Measurements from ENCODE around the gene LBR. TPM values are rescaled to one million over a fixed set of nuclear protein-coding genes. Genes with fewer than 3 reads are reported as not detected.
A peak's percentile ranks its signal among the peaks of the same experiment; 100 is the strongest.

Gene LBR
- total RNA-seq, 1 experiment from 2014 or later = 106 TPM

DNA sequence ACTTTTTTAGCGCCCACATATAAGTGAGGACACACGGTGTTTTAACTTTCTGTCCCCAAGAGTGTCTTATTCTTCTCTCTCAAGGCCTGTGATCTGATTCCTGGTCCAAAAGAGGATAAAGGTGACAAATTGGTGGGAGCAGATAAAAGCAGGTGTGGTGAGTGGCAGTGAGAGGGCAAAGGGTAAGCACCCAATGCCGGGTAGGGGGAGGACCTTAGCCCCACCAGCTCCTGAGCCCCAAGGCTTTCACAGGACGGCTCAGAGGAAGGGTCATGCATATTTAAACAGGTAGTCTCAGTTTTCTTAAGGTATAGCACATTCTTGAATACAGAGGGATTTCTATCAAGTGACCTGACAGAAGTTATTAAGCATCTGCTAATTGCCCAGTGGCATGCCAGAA is 19.6 kb downstream of the LBR start:
- H3K27me3 Mint-ChIP-seq (ENCODE audit: insufficient read depth, unreplicated experiment) = no peaks in the 10 kb centered on the region
- intact Hi-C loops (cut with micrococcal nuclease) = no loop called here
- ChIA-PET CTCF (interaction anchor here (0.6 to 4.5 kb wide), 6 partner anchors 11 to 1910 kb away, joined by 3 to 21 read pairs (median 3); partner anchors contain the start of gene CDC42BPA), POLR2A (interaction anchor here (1.5 to 2.4 kb wide), 5 partner anchors 11 to 27 kb away, joined by 3 to 8 read pairs (median 5); partner anchors contain the start of gene LBR)
- no peak overlapping the region for H3K4me3 Mint-ChIP-seq (ENCODE audit: unreplicated experiment)
- H3K36me3 Mint-ChIP-seq (ENCODE audit: insufficient read depth, unreplicated experiment) = peaks cover 70% of the 10 kb centered on the region
- no peaks in the 10 kb centered on the region for H3K4me1 Mint-ChIP-seq (ENCODE audit: insufficient read depth, unreplicated experiment)
- no peaks in the 10 kb centered on the region for H3K9me3 Mint-ChIP-seq (ENCODE audit: unreplicated experiment)
- no peak for DNase-seq (ENCODE audit: unreplicated experiment)
- no TSS peak for BruUV-seq (replicated peaks)
- no peak overlapping the region for H3K27ac Mint-ChIP-seq (ENCODE audit: low read depth, unreplicated experiment)
- TF ChIP-seq, protein P1, sequence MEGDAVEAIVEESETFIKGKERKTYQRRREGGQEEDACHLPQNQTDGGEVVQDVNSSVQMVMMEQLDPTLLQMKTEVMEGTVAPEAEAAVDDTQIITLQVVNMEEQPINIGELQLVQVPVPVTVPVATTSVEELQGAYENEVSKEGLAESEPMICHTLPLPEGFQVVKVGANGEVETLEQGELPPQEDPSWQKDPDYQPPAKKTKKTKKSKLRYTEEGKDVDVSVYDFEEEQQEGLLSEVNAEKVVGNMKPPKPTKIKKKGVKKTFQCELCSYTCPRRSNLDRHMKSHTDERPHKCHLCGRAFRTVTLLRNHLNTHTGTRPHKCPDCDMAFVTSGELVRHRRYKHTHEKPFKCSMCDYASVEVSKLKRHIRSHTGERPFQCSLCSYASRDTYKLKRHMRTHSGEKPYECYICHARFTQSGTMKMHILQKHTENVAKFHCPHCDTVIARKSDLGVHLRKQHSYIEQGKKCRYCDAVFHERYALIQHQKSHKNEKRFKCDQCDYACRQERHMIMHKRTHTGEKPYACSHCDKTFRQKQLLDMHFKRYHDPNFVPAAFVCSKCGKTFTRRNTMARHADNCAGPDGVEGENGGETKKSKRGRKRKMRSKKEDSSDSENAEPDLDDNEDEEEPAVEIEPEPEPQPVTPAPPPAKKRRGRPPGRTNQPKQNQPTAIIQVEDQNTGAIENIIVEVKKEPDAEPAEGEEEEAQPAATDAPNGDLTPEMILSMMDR (IDR thresholded peaks at IDR 0.05; ENCODE audit: unreplicated experiment) = no peak

DNA sequence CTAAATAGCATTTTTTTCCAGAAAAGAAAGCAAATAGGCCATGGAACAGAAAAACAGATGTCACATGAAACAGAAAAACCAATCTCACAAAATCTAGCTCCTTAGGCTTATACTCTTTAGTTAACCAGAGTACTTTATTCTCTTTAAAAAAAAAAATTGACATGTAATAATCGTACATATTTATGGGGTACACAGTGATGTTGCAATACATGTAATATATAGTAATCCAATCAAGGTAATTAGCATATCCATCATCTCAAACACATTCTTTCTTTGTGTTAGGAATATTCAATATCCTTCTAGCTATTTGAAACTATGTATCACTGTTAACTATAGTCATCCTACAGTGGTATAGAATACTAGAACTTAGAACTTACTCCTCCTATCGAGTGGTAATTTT is 20.1 kb downstream of the LBR start:
- no TSS peak for BruUV-seq (replicated peaks)
- Mint-ChIP-seq H3K4me3 (ENCODE audit: unreplicated experiment) (no peak overlapping the region), H3K27me3 (ENCODE audit: insufficient read depth, unreplicated experiment) (no peaks in the 10 kb centered on the region), H3K36me3 (ENCODE audit: insufficient read depth, unreplicated experiment) (peaks cover 70% of the 10 kb centered on the region), H3K4me1 (ENCODE audit: insufficient read depth, unreplicated experiment) (no peaks in the 10 kb centered on the region), H3K9me3 (ENCODE audit: unreplicated experiment) (no peaks in the 10 kb centered on the region), H3K27ac (ENCODE audit: low read depth, unreplicated experiment) (no peak overlapping the region)
- ChIA-PET CTCF (interaction anchor here (1.0 to 4.5 kb wide), 5 partner anchors 9 to 88 kb away, joined by 3 to 21 read pairs (median 4); no protein-coding TSS in a partner anchor), POLR2A (interaction anchor here (1.5 to 2.4 kb wide), 3 partner anchors 11 to 26 kb away, joined by 3 to 5 read pairs (median 4); no protein-coding TSS in a partner anchor)
- DNase-seq (ENCODE audit: unreplicated experiment) = no peak
- TF ChIP-seq, protein P1 (IDR thresholded peaks at IDR 0.05; ENCODE audit: unreplicated experiment) = no peak
- intact Hi-C loops (cut with micrococcal nuclease) = no loop called here

DNA sequence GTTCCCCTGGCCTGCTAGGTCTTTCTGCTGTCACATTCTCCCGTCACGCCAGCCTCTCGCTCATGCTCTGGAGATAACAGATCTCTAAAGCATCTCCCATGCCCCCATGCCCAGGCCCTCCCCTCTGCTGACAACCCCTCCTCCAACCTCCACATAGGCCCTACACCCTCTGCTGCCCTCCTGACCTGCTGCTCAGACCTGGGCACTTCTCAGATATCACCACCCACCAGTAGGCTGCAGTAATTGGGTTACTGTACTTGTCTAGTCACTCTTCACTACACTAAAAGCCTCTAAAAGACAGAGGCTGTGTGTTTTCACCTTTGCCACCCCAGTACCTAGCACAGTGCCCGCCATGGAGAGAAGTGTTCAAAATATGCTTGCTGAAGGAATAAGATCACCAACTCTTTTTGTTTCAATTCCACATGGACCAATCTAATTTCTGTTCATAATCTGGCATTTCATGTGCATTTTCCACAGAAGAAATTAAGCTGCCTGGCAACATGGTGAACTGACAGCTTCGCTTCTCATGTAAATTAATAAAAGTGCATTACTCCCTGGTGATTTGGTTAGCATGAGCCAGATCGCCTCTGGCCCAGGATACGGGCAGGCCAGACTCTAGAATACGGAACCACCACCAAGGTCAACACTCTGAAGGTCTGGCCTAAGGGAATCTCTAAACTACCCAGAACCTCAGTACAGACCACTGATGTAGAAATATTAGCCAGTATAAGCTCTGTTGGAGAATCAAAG is 20.7 kb downstream of the LBR start:
- CTCF ChIA-PET = interaction anchor here (0.6 to 4.5 kb wide), 6 partner anchors 9 to 553 kb away, joined by 3 to 21 read pairs (median 4); no protein-coding TSS in a partner anchor
- TF ChIP-seq, protein P1 (IDR thresholded peaks at IDR 0.05; ENCODE audit: unreplicated experiment) = no peak

DNA sequence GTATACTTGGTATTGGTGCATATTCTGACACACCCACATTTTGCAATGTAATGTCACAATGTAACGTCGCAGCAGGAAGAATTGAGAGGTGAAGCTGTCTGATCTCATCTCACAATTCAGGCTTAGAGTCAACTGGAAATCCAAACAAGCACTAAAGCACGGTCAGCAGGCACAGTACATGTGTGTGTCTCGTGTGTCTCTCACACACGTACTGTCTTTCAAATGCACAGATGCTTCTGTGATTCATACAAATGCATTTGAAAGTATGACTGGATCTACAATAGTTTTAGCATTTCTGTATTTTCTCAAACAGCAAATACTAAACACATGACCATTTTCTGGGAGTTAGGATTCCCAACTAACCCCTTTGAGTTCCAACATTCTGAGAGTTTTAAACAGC is 26.9 kb downstream of the LBR start:
- intact Hi-C loops (cut with micrococcal nuclease) = no loop called here
- no peaks in the 10 kb centered on the region for H3K9me3 Mint-ChIP-seq (ENCODE audit: unreplicated experiment)
- no peaks in the 10 kb centered on the region for H3K27me3 Mint-ChIP-seq (ENCODE audit: insufficient read depth, unreplicated experiment)
- H3K4me1 Mint-ChIP-seq (ENCODE audit: insufficient read depth, unreplicated experiment) = no peaks in the 10 kb centered on the region
- no TSS peak for BruUV-seq (replicated peaks)
- peaks cover 82% of the 10 kb centered on the region for H3K36me3 Mint-ChIP-seq (ENCODE audit: insufficient read depth, unreplicated experiment)
- no peak overlapping the region for H3K27ac Mint-ChIP-seq (ENCODE audit: low read depth, unreplicated experiment)
- H3K4me3 Mint-ChIP-seq (ENCODE audit: unreplicated experiment) = no peak overlapping the region
- DNase-seq (ENCODE audit: unreplicated experiment) = no peak
- ChIA-PET POLR2A (no interaction called here), CTCF (interaction anchor here (0.7 to 0.9 kb wide), 2 partner anchors 51 to 77 kb away, joined by 3 to 5 read pairs; no protein-coding TSS in a partner anchor)
- TF ChIP-seq, protein P1 (IDR thresholded peaks at IDR 0.05; ENCODE audit: unreplicated experiment) = no peak

More for the DNA sequence above, 20.7 kb downstream of the LBR start:
- Mint-ChIP-seq H3K27me3 (ENCODE audit: insufficient read depth, unreplicated experiment) (no peaks in the 10 kb centered on the region), H3K9me3 (ENCODE audit: unreplicated experiment) (no peaks in the 10 kb centered on the region), H3K4me1 (ENCODE audit: insufficient read depth, unreplicated experiment) (no peaks in the 10 kb centered on the region), H3K36me3 (ENCODE audit: insufficient read depth, unreplicated experiment) (peaks cover 68% of the 10 kb centered on the region), H3K27ac (ENCODE audit: low read depth, unreplicated experiment) (peak overlapping the region; percentile 67), H3K4me3 (ENCODE audit: unreplicated experiment) (no peak overlapping the region)
- POLR2A ChIA-PET = interaction anchor here (1.4 to 2.4 kb wide), 3 partner anchors 11 to 21 kb away, joined by 4 to 5 read pairs (median 5); partner anchors contain the start of gene LBR
- BruUV-seq (replicated peaks) = no TSS peak
- intact Hi-C loops (cut with micrococcal nuclease) = no loop called here
- DNase-seq (ENCODE audit: unreplicated experiment) = no peak

All from MCF 10A (cell line).